A172 (cell line): Measurements from ENCODE around the gene EEFSEC. TPM values are rescaled to one million over a fixed set of nuclear protein-coding genes. Genes with fewer than 3 reads are reported as not detected.
A peak's percentile ranks its signal among the peaks of the same experiment; 100 is the strongest.

Source experiments
- DNase-seq: peaks from one replicate; pipeline ENCODE4 v3.0.0-alpha.2; 2015; ENCODE audit warnings: low spot score
- total RNA-seq: library from RNA; depleted of rRNA; stranded (reverse); fragments of >200 nt; shearing (Covaris generic); gene quantifications from 2 replicates; pipeline ENCODE4 v1.2.3, GENCODE V29; 2014; rRNA removed

EEFSEC gene
- 3.5 and 4.1 TPM in 2 replicates for total RNA-seq

- DNase-seq = peak; percentile 46
These were observed at the start of gene EEFSEC for GRCh38 chr3:128153156-128154041. EEFSEC (plus strand) TSS chr3:128153481; CDS start chr3:128153508, 27 bp downstream.

GRCh38 chr3:128107834-128108233 is 45.4 kb upstream of the EEFSEC start:
- no peak for DNase-seq

- DNase-seq = no peak
These were observed 42.1 kb upstream of the EEFSEC start for GRCh38 chr3:128111147-128111546.

DNA sequence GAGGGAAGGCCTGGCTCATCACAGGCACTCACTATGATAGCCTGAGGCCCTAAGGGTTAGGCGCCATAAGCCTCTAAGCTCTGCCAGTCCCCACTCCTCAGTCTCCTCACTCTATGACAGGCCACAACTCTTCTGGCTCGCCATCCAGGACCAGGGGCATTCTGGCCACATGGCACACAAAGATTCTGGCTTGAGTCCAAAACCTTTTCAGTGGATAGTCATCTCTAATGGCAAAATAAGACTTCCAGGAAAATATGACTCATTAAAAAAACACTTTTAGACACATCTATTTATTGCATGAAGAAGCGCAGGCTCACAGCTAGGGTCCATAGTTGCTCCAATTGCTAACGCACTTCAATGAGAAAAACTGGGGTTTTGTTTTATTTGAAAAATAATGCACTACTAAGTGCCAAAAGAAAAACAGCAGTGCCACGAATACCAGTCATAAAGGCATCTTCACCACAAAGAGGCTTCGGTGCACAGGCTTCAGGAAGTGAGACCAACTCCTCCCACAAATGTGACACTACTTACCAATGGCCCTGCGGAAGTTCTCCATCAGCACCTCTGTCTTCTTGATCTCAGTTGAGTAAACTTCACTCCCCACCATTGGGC is 40.8 kb upstream of the EEFSEC start:
- peak; percentile 96 for DNase-seq

GRCh38 chr3:128113817-128114794 is 39.2 kb upstream of the EEFSEC start:
- no peak for DNase-seq

DNA sequence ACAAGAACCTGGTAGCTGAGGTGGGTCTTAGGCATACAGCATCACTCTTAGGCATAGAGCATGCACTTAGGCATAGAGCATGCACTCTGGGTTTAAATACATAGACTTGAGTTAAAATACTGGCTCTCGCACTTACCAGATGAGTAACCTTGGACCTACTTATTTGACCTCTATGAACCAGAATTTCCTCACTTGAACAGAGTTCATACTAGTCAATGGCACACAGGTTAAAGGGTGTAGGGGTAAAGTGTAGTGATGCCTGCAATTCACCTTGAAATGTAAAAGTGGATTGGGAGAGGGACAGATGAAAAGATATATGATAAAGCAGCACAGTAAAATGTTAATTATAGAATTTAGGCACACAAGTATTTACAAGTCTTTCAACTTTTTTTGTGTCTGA is 31.3 kb upstream of the EEFSEC start:
- no peak for DNase-seq

- DNase-seq = no peak
These were observed 30.1 kb upstream of the EEFSEC start for GRCh38 chr3:128123156-128123537.

DNA sequence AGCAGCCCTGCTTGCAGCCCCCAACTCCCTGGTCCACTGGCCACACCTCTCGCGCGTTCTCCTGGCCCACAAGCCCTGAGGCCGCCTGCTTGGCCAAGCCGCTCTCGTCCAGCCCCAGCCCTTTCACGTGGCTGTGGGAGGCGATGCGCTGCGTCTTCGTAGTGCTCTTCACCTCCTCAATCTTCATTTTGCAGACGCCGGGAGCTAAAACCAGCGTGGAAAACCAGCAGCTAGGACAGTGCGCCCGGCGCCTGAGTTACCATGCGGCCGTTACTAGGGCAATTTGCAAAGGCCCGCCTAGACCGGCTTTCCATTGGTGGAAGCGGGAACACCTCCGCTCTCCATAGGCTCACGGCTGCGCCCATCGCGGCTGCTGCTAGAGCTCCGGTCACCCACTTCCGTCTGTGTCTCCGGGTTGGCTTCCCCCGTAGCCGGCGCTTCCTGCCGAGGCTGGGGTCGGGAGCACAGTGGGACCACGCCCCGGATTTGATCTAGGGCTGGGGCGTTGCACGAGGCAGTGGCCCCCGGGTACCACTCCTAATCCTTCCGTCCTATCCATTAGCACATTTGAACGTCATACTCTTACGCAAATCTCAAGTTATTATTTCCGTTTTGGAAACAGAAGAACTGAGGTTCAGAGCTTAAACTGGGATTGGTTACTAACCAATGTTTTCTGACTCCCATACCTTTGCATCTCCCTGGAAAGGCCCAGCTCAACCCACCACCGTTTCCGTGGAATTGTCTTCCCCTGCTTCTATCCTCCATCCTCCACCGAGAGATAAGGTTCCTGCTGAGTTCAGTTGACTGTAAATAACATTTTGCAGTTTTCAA is 29.5 kb upstream of the EEFSEC start, which contains the start of gene RUVBL1:
Gene RUVBL1, minus strand, starts transcription at position 275 of the 831 bp plus-strand sequence. Its CDS starts 88 bp downstream, at position 187.
- peak; percentile 97 for DNase-seq

DNA sequence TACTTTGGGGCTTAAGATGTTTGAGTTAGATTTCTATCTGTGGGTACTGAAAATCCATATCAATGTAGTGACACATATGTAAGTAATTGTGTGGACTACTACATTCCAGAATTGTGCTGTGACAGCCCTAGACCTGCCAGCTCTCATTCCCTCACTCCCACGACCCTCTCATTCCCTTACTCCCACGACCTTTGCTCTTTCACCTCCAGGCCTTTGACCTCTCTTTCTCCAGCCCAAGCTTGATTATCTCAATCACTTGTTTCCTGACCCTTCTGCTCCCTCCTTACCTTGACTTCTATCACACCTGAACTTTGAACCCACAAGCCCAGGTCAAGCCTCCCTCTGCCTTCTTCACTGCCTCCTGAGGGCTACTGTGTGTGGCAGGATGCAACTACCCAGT is 26.0 kb upstream of the EEFSEC start:
- DNase-seq = no peak

GRCh38 chr3:128128251-128128650 is 25.0 kb upstream of the EEFSEC start:
- no peak for DNase-seq

DNA sequence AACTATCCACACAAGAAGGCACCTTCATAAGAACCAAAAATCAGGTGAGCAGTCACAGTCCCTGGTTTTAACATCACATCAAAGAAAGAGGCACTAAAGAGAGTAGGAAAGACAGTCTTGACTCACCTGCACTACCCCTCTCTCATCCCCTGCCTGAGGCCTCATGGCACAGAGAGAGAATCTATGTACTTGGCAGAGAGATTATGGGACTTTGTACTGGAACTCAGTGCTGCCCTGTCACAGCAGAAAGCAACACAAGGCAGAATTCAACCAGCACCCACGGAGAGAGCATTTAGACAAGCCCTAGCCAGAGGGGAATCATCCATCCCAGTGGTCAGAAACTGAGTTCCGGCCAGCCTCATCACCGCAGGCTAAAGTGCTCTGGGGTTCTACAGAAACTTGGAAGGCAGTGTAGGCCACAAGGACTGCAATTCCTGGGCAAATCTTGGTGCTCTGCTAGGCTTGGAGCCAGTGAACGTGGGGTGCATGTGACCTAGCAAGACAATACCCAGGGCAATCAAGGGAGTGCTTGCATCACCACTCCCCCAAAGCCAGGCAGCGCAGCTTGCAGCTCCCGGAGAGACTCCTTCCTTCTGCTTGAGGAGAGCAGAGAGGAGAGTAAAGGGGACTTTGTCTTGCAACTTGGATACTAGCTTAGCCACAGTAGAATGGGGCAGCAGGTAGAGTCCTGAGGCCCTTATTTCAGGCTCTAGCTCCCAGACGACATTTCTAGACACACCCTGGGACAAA is 21.2 kb upstream of the EEFSEC start:
- DNase-seq = no peak

GRCh38 chr3:128133273-128133883 is 19.9 kb upstream of the EEFSEC start:
- DNase-seq = peak; percentile 54

DNA sequence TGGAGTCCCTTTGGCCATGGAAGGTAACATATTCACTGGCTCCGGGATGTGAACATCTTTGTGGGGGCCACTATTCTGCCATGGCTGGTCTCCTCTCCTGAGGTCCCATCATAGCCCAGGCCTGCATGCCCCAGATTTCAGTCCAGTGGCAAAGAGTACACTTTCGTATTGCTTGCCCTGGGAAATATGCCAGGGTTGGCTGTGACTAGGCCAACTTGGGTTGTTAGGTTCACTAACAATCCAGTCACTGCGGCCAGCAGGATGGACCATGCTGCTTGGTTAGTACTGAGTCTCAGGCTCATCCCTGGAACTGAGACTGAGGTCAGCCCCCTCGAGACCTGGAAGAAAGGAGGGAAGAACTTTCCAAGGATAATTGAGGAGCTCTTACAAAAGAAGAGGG is 9.8 kb upstream of the EEFSEC start:
- no peak for DNase-seq

GRCh38 chr3:128144512-128145187 is 8.6 kb upstream of the EEFSEC start:
- no peak for DNase-seq

- no peak for DNase-seq
These were observed 8.0 kb upstream of the EEFSEC start for GRCh38 chr3:128145279-128145678.

GRCh38 chr3:128146201-128146600 is 7.1 kb upstream of the EEFSEC start:
- DNase-seq = no peak

DNA sequence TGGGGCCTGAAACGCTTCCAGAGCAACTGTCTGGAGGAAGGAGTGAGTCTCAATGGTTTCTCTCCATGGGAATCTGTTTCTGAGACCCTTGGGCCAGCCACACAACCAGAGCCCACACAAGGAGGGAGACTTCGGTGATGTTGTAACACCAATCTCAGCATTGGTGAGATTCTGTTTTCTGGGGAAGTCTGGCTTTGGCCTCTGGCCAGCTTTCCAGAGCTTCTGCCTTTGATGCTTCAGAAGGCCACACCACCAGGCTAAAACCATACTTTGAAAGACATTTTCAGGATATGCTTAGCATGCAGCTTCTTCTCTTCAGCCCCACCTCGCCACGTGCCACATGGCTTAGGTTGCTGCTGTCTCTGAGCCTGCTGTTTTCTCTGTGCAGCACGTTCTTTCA is 3.6 kb upstream of the EEFSEC start:
- DNase-seq = no peak

GRCh38 chr3:128151758-128152274 is 1.5 kb upstream of the EEFSEC start:
- DNase-seq = no peak
